Endothelial cell of umbilical vein (primary cell): Measurements from ENCODE around the gene TRPM1. TPM values are rescaled to one million over a fixed set of nuclear protein-coding genes. Genes with fewer than 3 reads are reported as not detected.

Experiments
- BruUV-seq: library from RNA; stranded (reverse); fragments of 400-500 nt; replicated peaks from 2 replicates; lab custom pipeline; 2021; lab: Mats Ljungman, UMichigan
- CTCF ChIA-PET: fragments of 300-600, 350-600 bp; sonication (Branson Sonifier 250); formaldehyde crosslinking; loops from one replicate; lab custom pipeline; 2021; ENCODE audit warnings: antibody characterized with exemption, inconsistent platforms; lab: Charles Lee
- POLR2A ChIA-PET: fragments of 300-600, 350-600 bp; sonication (Branson Sonifier 250); formaldehyde crosslinking; loops from one replicate; lab custom pipeline; 2021; ENCODE audit warnings: antibody characterized with exemption, inconsistent platforms; lab: Charles Lee
- DNase-seq: peaks from one replicate; pipeline ENCODE4 v3.0.0-alpha.2; 2011; ENCODE audit warnings: low read depth, low spot score
- FAIRE-seq: peaks from 2 replicates; lab custom pipeline; 2011; peaks lifted over from hg19 to GRCh38; lab: Jason Lieb, UNC
- H2AFZ ChIP-seq: 2 replicates; pipeline ENCODE4 v1.6.0; 2012; ENCODE audit warnings: low read depth, low read length, control low read depth, inconsistent platforms
- H3K27ac ChIP-seq: 2 replicates; pipeline ENCODE4 v1.5.1; 2011; ENCODE audit warnings: low read depth, mild to moderate bottlenecking, control low read depth, low read length, moderate library complexity; ENCODE audit not compliant: insufficient read depth
- H3K27me3 ChIP-seq, 2 experiments: 2 replicates each; pipeline versions ENCODE4 v1.6.0 to v1.6.1; 2011; ENCODE audit warnings: low read length in 2 of 2, mixed read lengths in 1 of 2; ENCODE audit not compliant: control insufficient read depth in 2 of 2, insufficient read depth in 2 of 2
- H3K36me3 ChIP-seq, 2 experiments: 2 replicates in 1 of 2; 3 replicates in 1 of 2; pipeline ENCODE4 v1.5.1; 2011; ENCODE audit warnings: low read length in 2 of 2, mild to moderate bottlenecking in 1 of 2, moderate library complexity in 1 of 2; ENCODE audit not compliant: control insufficient read depth in 2 of 2, insufficient read depth in 2 of 2; ENCODE audit errors: extremely low read depth in 1 of 2
- H3K4me1 ChIP-seq: 3 replicates; pipeline ENCODE4 v1.5.1; 2011; ENCODE audit warnings: mild to moderate bottlenecking, low read length; ENCODE audit not compliant: control insufficient read depth, insufficient read depth; ENCODE audit errors: extremely low read depth
- H3K4me2 ChIP-seq: 2 replicates; pipeline ENCODE4 v1.6.1; 2011; ENCODE audit warnings: low read length, control low read depth, mixed read lengths; ENCODE audit not compliant: insufficient read depth
- H3K4me3 ChIP-seq, 3 experiments: fragments of 200-600 bp in 1 of 3; sonication (generic), shearing (Covaris generic) in 1 of 3; replicated peaks in 1 of 3; 2 replicates each; pipeline ENCODE4 v1.5.1; 2011 to 2016; ENCODE audit warnings: control low read depth in 3 of 3, low read length in 3 of 3, mild to moderate bottlenecking in 2 of 3, inconsistent platforms in 1 of 3, low read depth in 1 of 3, moderate library complexity in 1 of 3; ENCODE audit not compliant: insufficient read depth in 1 of 3
- H3K79me2 ChIP-seq: 2 replicates; pipeline ENCODE4 v1.6.0; 2012; ENCODE audit warnings: low read length, inconsistent platforms; ENCODE audit not compliant: control insufficient read depth, insufficient read depth
- H3K9ac ChIP-seq: replicated peaks from 2 replicates; pipeline ENCODE3; 2011; ENCODE audit warnings: low read length, control low read depth; ENCODE audit not compliant: insufficient read depth; ENCODE audit errors: extremely low read depth
- H3K9me1 ChIP-seq: replicated peaks from 3 replicates; pipeline ENCODE4 v1.6.0; 2011; ENCODE audit warnings: mild to moderate bottlenecking, low read length; ENCODE audit not compliant: control insufficient read depth, insufficient read depth; ENCODE audit errors: extremely low read depth
- H3K9me3 ChIP-seq: replicated peaks from 2 replicates; pipeline ENCODE4 v1.5.1; 2012; ENCODE audit warnings: low read length, inconsistent platforms; ENCODE audit not compliant: control insufficient read depth, insufficient read depth
- H4K20me1 ChIP-seq: replicated peaks from 2 replicates; pipeline ENCODE3; 2011; ENCODE audit warnings: mild to moderate bottlenecking, low read length; ENCODE audit not compliant: control insufficient read depth, insufficient read depth; ENCODE audit errors: extremely low read depth
- CTCF ChIP-seq, 2 donors: IDR thresholded peaks; 1 replicate in 1 of 2; 2 replicates in 1 of 2; pipeline ENCODE4 v1.5.1; 2011; ENCODE audit warnings: low read length in 2 of 2, mild to moderate bottlenecking in 2 of 2, moderate library complexity in 2 of 2, control low read depth in 1 of 2, inconsistent platforms in 1 of 2, low read depth in 1 of 2; ENCODE audit not compliant: insufficient read depth in 1 of 2; ENCODE audit errors: extremely low read depth in 1 of 2
- EZH2 ChIP-seq: IDR thresholded peaks from 2 replicates; pipeline ENCODE4 v1.6.1; 2012; ENCODE audit warnings: borderline replicate concordance, low read depth, mild to moderate bottlenecking, moderate library complexity, low read length, inconsistent platforms; ENCODE audit not compliant: severe bottlenecking
- FOS ChIP-seq: IDR thresholded peaks from 2 replicates; pipeline ENCODE4 v1.6.1; 2011; ENCODE audit warnings: mild to moderate bottlenecking, low read length, moderate library complexity, borderline replicate concordance; ENCODE audit not compliant: insufficient read depth
- GATA2 ChIP-seq: IDR thresholded peaks from 2 replicates; pipeline ENCODE4 v1.7.0; 2011; ENCODE audit warnings: low read depth, mild to moderate bottlenecking, moderate library complexity, mixed read lengths, low read length; ENCODE audit not compliant: insufficient read length, insufficient read depth
- JUN ChIP-seq: IDR thresholded peaks from 2 replicates; pipeline ENCODE4 v1.6.1; 2011; ENCODE audit warnings: borderline replicate concordance, low read depth; ENCODE audit not compliant: insufficient read length, insufficient read depth
- MAX ChIP-seq: IDR thresholded peaks from 2 replicates; pipeline ENCODE4 v1.6.1; 2011; ENCODE audit not compliant: insufficient read depth, insufficient read length
- MYC ChIP-seq: IDR thresholded peaks from one replicate; pipeline ENCODE4 v1.6.1; 2011; ENCODE audit warnings: mild to moderate bottlenecking, low read depth, low read length
- POLR2A ChIP-seq: IDR thresholded peaks from 2 replicates; pipeline ENCODE4 v1.6.1; 2012; ENCODE audit warnings: low read depth, mild to moderate bottlenecking, control low read depth, low read length
- POLR2AphosphoS5 ChIP-seq: IDR thresholded peaks from 2 replicates; pipeline ENCODE4 v1.6.1; 2012; ENCODE audit warnings: low read depth, mild to moderate bottlenecking, control low read depth, low read length, moderate library complexity; ENCODE audit not compliant: insufficient read depth
- dilution Hi-C: fragments of 300-500 bp; cut with MboI; formaldehyde crosslinking; loops from one replicate; pipeline ENCODE4 v1.15.0; 2019; ENCODE audit warnings: low sequenced_read_pairs; ENCODE audit not compliant: extremely low pct_ligation_motif_present
- intact Hi-C: fragments of 100-400 bp; cut with micrococcal nuclease; formaldehyde crosslinking; loops from one replicate; pipeline ENCODE4 v1.10.0; 2022
- polyA plus RNA-seq, 4 experiments: library from polyadenylated mRNA; depleted of rRNA in 3 of 4; stranded (reverse) in 3 of 4; unstranded in 1 of 4; fragments of >200 nt; gene quantifications; 2 replicates each; pipeline versions ENCODE4 v1.2.1 to v1.2.3, GENCODE V29; 2011 to 2012; ENCODE audit warnings: missing spikeins in 1 of 4
- total RNA-seq: library from RNA; stranded (reverse); gene quantifications from 2 replicates; pipeline ENCODE4 v1.2.3, GENCODE V29; 2021

The TRPM1 gene
- total and polyA plus RNA-seq, 2 donors (not counting 3 experiments of a cell fraction or from before 2014, with no cell fraction given): 0.19 TPM; not detected in 1

- DNase-seq (no peak), FAIRE-seq (no peak)
- Histone ChIP-seq H3K9me3 (no peaks in the 10 kb centered on the region), H3K27me3 (peaks cover 0 to 3% of the 10 kb centered on the region in 2 experiments), H3K4me3 (no peak overlapping the region), H3K27ac (no peak overlapping the region), H3K9me1 (no peaks in the 10 kb centered on the region), H2AFZ (no peak overlapping the region), H3K4me2 (no peak overlapping the region), H3K9ac (no peak overlapping the region), H4K20me1 (no peaks in the 10 kb centered on the region), H3K79me2 (no peaks in the 10 kb centered on the region), H3K4me1 (peaks cover 4% of the 10 kb centered on the region), H3K36me3 (no peaks in the 10 kb centered on the region)
- BruUV-seq: no TSS peak
- dilution Hi-C loops: no loop called here
- CTCF ChIA-PET: interaction anchor here (0.6 to 4.2 kb wide), 11 partner anchors 10 to 327 kb away, joined by 3 to 175 read pairs (median 20); partner anchors contain the start of genes FAN1, MTMR10 and TRPM1
- intact Hi-C loops: loop anchor here (2.0 to 5.0 kb wide), 2 partner anchors 139 to 325 kb away; no protein-coding TSS in a partner anchor
- POLR2A ChIA-PET: interaction anchor here (2.0 kb wide), 1 partner anchor 137 kb away, joined by 9 read pairs; the partner anchor contains the start of gene MTMR10
- no peak for TF ChIP-seq POLR2AphosphoS5
- no peak for TF ChIP-seq MAX
- TF ChIP-seq JUN: no peak
- TF ChIP-seq CTCF (IDR thresholded peaks at IDR 0.05; ENCODE audit: extremely low read depth in 1 of 2, insufficient read depth in 1 of 2, low read depth in 1 of 2, low read length in 2 of 2): no peak
- no peak for TF ChIP-seq FOS
- no peak for TF ChIP-seq EZH2
- TF ChIP-seq MYC: no peak
- TF ChIP-seq GATA2: no peak
- no peak for TF ChIP-seq POLR2A
These were observed 26.2 kb upstream of the TRPM1 start for GRCh38 chr15:31127596-31128261.
